Osteocyte (in vitro differentiated cells): Measurements from ENCODE around the gene GNG14. TPM values are rescaled to one million over a fixed set of nuclear protein-coding genes. Genes with fewer than 3 reads are reported as not detected.
"Not testable (repeated sequence)": the region's sequence is repeated elsewhere in the genome, so short reads cannot be mapped to it uniquely, and the experiment has no call there.

ENCODE experiments used
- DNase-seq: peaks from one replicate; pipeline ENCODE4 v3.0.0; 2021; ENCODE audit warnings: mixed read lengths; ENCODE audit not compliant: unreplicated experiment; ENCODE audit errors: extremely low spot score
- H3K27ac Mint-ChIP-seq: one replicate; pipeline ENCODE4 v1.8.0; 2021; ENCODE audit warnings: mild to moderate bottlenecking, mixed read lengths; ENCODE audit not compliant: unreplicated experiment
- H3K27me3 Mint-ChIP-seq: one replicate; pipeline ENCODE4 v1.8.0; 2021; ENCODE audit warnings: mixed read lengths; ENCODE audit not compliant: unreplicated experiment
- H3K36me3 Mint-ChIP-seq: one replicate; pipeline ENCODE4 v1.8.0; 2021; ENCODE audit warnings: mixed read lengths; ENCODE audit not compliant: unreplicated experiment
- H3K4me1 Mint-ChIP-seq: one replicate; pipeline ENCODE4 v1.8.0; 2021; ENCODE audit warnings: mixed read lengths; ENCODE audit not compliant: unreplicated experiment
- H3K4me3 Mint-ChIP-seq: one replicate; pipeline ENCODE4 v1.8.0; 2021; ENCODE audit warnings: mild to moderate bottlenecking, moderate library complexity, mixed read lengths; ENCODE audit not compliant: unreplicated experiment
- H3K9me3 Mint-ChIP-seq: one replicate; pipeline ENCODE4 v1.8.0; 2021; ENCODE audit warnings: mixed read lengths; ENCODE audit not compliant: unreplicated experiment
- CTCF ChIP-seq: fragments of 200-600 bp; sonication (generic); IDR thresholded peaks from 2 replicates; pipeline ENCODE4 v1.5.0; 2021; ENCODE audit warnings: antibody characterized with exemption, mild to moderate bottlenecking, moderate library complexity
- total RNA-seq: library from RNA; stranded (reverse); gene quantifications from 2 replicates; pipeline ENCODE4 v1.2.1, GENCODE V29; 2021

Gene GNG14
- total RNA-seq, 1 donor from 2014 or later: not detected

GRCh38 chr19:12708641-12709040, 20.8 kb downstream of the GNG14 start:
- no peak overlapping the region for H3K27ac Mint-ChIP-seq
- no peaks in the 10 kb centered on the region for H3K9me3 Mint-ChIP-seq
- H3K4me3 Mint-ChIP-seq: no peak overlapping the region
- no peaks in the 10 kb centered on the region for H3K4me1 Mint-ChIP-seq
- no peak for DNase-seq
- no peak for TF ChIP-seq CTCF
- no peaks in the 10 kb centered on the region for H3K27me3 Mint-ChIP-seq
- peaks cover 31% of the 10 kb centered on the region for H3K36me3 Mint-ChIP-seq

- Mint-ChIP-seq H3K4me1 (no peaks in the 10 kb centered on the region), H3K27ac (no peak overlapping the region), H3K4me3 (no peak overlapping the region), H3K36me3 (peaks cover 20% of the 10 kb centered on the region), H3K27me3 (no peaks in the 10 kb centered on the region), H3K9me3 (no peaks in the 10 kb centered on the region)
- TF ChIP-seq CTCF: no peak
- no peak for DNase-seq
Observed at GRCh38 chr19:12711187-12711586, 23.4 kb downstream of the GNG14 start.

- not testable (repeated sequence) for H3K9me3 Mint-ChIP-seq, H3K4me1 Mint-ChIP-seq, H3K27me3 Mint-ChIP-seq, DNase-seq, H3K4me3 Mint-ChIP-seq, H3K27ac Mint-ChIP-seq
- peak; percentile 53 for TF ChIP-seq CTCF
- peaks cover 20% of the 10 kb centered on the region for H3K36me3 Mint-ChIP-seq
Observed at GRCh38 chr19:12712077-12712476, 24.3 kb downstream of the GNG14 start.

- H3K4me3 Mint-ChIP-seq, H3K4me1 Mint-ChIP-seq, H3K27me3 Mint-ChIP-seq, H3K9me3 Mint-ChIP-seq, DNase-seq, H3K27ac Mint-ChIP-seq: not testable (repeated sequence)
- peaks cover 20% of the 10 kb centered on the region for H3K36me3 Mint-ChIP-seq
Observed at GRCh38 chr19:12713304-12713703, 25.5 kb downstream of the GNG14 start.

- Mint-ChIP-seq H3K36me3 (peaks cover 25% of the 10 kb centered on the region), H3K4me3 (no peak overlapping the region), H3K9me3 (no peaks in the 10 kb centered on the region), H3K27me3 (no peaks in the 10 kb centered on the region), H3K4me1 (peaks cover 3% of the 10 kb centered on the region), H3K27ac (no peak overlapping the region)
- no peak for TF ChIP-seq CTCF
- no peak for DNase-seq
Observed at GRCh38 chr19:12715102-12715501, 27.3 kb downstream of the GNG14 start.

GRCh38 chr19:12715929-12716328, 28.1 kb downstream of the GNG14 start:
- no peak for TF ChIP-seq CTCF
- H3K4me3 Mint-ChIP-seq: no peak overlapping the region
- peaks cover 17% of the 10 kb centered on the region for H3K36me3 Mint-ChIP-seq
- no peaks in the 10 kb centered on the region for H3K27me3 Mint-ChIP-seq
- no peaks in the 10 kb centered on the region for H3K9me3 Mint-ChIP-seq
- DNase-seq: no peak
- no peak overlapping the region for H3K27ac Mint-ChIP-seq
- peaks cover 10% of the 10 kb centered on the region for H3K4me1 Mint-ChIP-seq
